Astrocyte of the cerebellum (primary cell): Measurements from ENCODE around the gene TMEM219.
A peak's percentile ranks its signal among the peaks of the same experiment; 100 is the strongest.

Experiments
- DNase-seq: peaks from one replicate; pipeline ENCODE4 v3.0.0-alpha.2; 2011; ENCODE audit warnings: low read depth
- H3K4me3 ChIP-seq: 2 replicates; pipeline ENCODE4 v1.5.1; 2011; ENCODE audit warnings: mild to moderate bottlenecking, low read depth, low read length, moderate library complexity
- CTCF ChIP-seq: IDR thresholded peaks from 2 replicates; pipeline ENCODE4 v1.5.1; 2012; ENCODE audit warnings: low read length, low read depth, moderate library complexity, mild to moderate bottlenecking; ENCODE audit errors: missing control alignments
- in situ Hi-C: cut with HindIII; loops from 2 replicates; pipeline ENCODE4 v1.10.0; 2017; ENCODE audit warnings: low sequenced_read_pairs

The TMEM219 gene

GRCh38 chr16:29975134-29975538, 13.3 kb downstream of the TMEM219 start:
- no peak for DNase-seq
- TF ChIP-seq CTCF, result no peak
- in situ Hi-C loops, result no loop called here
- H3K4me3 ChIP-seq, result peak overlapping the region; percentile 81

DNA sequence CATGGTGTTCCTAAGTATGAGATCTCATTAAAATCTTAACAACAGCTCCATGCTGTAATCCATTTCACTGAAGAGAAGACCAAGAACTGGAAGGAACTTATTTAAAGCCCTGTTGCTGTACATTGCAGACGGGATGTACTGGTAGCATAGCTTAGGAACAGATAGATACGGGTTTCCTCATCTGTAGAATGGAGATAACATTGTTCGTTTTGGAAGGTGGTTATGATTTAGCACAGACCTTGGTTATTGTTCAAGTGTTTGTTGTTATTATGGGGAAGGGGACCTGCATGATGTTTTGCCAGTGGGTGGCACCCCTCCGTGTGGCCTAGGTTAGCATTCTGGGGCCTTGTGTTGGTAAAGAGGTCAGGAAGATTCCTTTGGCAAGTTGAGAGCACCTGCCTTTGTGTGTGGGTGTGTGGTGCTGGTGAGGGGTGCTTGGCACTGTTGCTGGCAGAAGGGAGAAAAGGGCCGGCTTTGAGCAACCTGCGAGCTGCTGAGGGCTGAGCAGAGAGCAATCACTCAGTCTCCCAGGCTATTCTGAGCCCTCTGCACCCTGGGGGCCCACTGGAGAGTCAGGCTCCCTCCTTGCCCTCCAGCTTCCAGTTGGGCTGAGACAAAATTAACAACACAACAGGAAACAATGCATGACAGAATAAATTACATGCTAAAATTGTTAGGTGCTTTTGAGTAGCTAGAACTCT, 14.1 kb downstream of the TMEM219 start:
- in situ Hi-C loops, result no loop called here
- no peak for TF ChIP-seq CTCF
- peak overlapping the region; percentile 81 for H3K4me3 ChIP-seq
- DNase-seq, result no peak

DNA sequence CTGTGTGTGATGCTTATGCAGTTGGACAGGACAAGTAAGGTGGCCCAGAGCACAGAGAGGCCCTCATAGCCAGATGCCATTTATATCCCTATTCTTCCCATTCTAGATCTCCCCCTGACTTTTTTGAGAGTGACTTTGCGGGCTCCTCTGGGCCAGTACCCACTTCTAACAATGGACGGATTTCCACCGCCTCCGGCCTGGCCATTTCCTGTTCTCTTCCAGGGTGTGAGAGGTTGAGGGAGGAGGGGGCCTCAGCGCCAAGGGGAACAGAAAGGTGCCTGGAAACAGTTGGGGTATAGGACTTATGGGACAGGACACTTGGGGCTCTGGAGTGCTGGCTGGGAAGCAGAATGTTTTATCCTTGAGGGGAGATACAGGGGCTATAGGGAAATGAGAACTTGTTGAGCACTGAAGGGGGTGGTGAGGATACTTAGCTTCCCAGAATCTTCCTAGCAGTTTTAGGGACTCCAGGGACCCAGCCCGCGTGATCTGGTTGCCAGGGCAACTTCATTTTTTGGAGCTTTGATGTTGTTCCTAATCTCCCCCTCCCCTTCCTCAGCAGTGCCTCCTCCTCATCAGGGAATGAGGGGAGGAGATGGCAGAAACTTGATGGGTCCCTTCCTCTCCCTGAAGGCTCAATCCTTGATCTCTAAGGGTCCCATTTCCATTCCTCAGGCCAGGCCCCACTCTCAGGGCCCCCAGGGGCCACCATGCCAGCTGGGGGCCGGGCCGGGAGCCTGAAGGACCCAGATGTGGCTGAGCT, 15.4 kb downstream of the TMEM219 start:
- in situ Hi-C loops, result no loop called here
- no peak for TF ChIP-seq CTCF
- H3K4me3 ChIP-seq, result no peak overlapping the region
- no peak for DNase-seq

GRCh38 chr16:29978081-29978480, 16.2 kb downstream of the TMEM219 start:
- H3K4me3 ChIP-seq, result no peak overlapping the region
- in situ Hi-C loops, result no loop called here
- no peak for DNase-seq
- TF ChIP-seq CTCF, result no peak

DNA sequence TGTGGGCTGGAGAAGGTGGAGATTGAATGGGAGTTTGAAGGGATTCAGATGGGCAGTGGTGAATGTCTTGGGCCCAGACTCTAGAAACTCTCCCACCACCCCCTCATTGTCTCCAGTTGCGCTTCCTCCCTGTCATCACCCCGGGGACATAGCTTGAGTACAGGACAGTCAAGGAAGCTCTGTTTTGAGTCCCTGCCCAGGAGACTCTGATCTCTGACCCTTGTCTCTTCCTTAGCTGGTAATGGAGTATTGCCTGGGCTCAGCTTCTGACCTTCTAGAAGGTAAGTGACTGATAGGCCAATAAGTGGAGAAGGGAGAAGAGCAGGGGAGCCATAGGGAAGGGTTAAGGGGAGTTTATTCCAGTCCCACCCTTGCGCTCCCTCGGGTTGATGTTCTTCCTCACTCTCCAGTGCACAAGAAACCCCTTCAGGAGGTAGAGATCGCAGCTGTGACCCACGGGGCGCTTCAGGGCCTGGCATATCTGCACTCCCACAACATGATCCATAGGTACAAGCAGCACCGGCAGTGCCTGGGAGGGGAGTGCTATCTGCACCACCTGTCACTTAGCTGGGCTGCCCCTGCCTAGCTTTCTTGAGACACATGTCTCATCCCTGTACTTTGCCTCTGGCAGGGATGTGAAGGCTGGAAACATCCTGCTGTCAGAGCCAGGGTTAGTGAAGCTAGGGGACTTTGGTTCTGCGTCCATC, 16.8 kb downstream of the TMEM219 start:
- TF ChIP-seq CTCF, result no peak
- no peak overlapping the region for H3K4me3 ChIP-seq
- DNase-seq, result no peak
- in situ Hi-C loops, result no loop called here

DNA sequence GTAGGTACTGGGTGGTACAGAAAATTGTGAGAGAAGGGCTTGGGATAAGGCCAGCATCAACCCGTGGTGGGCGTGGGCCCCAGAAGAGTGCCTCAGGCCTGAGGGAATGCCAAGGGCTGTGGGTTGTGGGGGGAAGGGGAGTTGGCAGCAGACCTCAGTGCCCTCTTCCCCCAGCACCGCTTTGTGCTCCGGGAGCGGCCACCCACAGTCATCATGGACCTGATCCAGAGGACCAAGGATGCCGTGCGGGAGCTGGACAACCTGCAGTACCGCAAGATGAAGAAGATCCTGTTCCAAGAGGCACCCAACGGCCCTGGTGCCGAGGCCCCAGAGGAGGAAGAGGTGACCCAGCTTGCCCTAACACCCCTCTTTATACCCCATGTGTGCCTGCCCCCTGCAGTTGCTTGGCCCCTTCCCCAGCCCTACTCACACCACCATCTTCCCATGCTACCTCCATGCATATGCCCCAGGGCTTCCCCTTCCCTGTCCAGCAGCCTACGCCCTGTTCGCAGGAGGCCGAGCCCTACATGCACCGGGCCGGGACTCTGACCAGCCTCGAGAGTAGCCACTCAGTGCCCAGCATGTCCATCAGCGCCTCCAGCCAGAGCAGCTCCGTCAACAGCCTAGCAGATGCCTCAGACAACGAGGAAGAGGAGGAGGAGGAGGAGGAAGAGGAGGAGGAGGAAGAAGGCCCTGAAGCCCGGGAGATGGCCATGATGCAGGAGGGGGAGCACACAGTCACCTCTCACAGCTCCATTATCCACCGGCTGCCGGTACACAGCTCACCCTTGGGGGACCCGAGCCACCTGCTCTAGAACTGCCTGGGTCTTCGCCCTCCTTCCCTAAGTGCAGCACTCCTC, 20.9 kb downstream of the TMEM219 start:
- in situ Hi-C loops, result no loop called here
- H3K4me3 ChIP-seq, result no peak overlapping the region
- no peak for DNase-seq
- no peak for TF ChIP-seq CTCF
